Measurements from ENCODE around the gene IL1RN.

DNA sequence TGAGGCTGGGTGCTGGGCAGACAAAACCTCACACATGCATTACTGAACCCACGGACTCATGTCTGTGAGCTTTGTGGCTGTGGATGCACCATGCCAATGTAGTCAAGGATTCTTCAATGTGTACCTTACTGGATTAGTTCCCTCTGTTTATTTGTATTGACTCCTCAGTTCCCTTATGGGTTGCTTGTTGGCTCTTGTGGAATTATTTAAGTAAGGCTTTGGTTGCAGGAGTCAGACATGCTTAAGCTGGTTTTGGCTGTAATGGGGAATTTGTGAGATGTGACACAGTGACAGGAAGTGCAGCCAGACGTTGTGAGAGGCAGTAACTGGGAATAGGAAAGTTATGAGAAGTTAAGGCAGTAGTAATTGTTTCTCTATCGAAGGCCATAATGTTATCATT, 13.6 kb upstream of the IL1RN start:
- TF ChIP-seq, protein P1, sequence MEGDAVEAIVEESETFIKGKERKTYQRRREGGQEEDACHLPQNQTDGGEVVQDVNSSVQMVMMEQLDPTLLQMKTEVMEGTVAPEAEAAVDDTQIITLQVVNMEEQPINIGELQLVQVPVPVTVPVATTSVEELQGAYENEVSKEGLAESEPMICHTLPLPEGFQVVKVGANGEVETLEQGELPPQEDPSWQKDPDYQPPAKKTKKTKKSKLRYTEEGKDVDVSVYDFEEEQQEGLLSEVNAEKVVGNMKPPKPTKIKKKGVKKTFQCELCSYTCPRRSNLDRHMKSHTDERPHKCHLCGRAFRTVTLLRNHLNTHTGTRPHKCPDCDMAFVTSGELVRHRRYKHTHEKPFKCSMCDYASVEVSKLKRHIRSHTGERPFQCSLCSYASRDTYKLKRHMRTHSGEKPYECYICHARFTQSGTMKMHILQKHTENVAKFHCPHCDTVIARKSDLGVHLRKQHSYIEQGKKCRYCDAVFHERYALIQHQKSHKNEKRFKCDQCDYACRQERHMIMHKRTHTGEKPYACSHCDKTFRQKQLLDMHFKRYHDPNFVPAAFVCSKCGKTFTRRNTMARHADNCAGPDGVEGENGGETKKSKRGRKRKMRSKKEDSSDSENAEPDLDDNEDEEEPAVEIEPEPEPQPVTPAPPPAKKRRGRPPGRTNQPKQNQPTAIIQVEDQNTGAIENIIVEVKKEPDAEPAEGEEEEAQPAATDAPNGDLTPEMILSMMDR (conservative IDR thresholded peaks at IDR 0.05) = no peak
- TF ChIP-seq ZFX (IDR thresholded peaks at IDR 0.05) = no peak
